Endothelial cell of umbilical vein (primary cell): ENCODE results near the gene STEAP4. TPM values are rescaled to one million over a fixed set of nuclear protein-coding genes. Genes with fewer than 3 reads are reported as not detected.

Experiments
- BruUV-seq: library from RNA; stranded (reverse); fragments of 400-500 nt; replicated peaks from 2 replicates; lab custom pipeline; 2021; lab: Mats Ljungman, UMichigan
- CTCF ChIA-PET: fragments of 300-600, 350-600 bp; sonication (Branson Sonifier 250); formaldehyde crosslinking; loops from one replicate; lab custom pipeline; 2021; ENCODE audit warnings: antibody characterized with exemption, inconsistent platforms; lab: Charles Lee
- POLR2A ChIA-PET: fragments of 300-600, 350-600 bp; sonication (Branson Sonifier 250); formaldehyde crosslinking; loops from one replicate; lab custom pipeline; 2021; ENCODE audit warnings: antibody characterized with exemption, inconsistent platforms; lab: Charles Lee
- DNase-seq: peaks from one replicate; pipeline ENCODE4 v3.0.0-alpha.2; 2011; ENCODE audit warnings: low read depth, low spot score
- FAIRE-seq: peaks from 2 replicates; lab custom pipeline; 2011; peaks lifted over from hg19 to GRCh38; lab: Jason Lieb, UNC
- H2AFZ ChIP-seq: 2 replicates; pipeline ENCODE4 v1.6.0; 2012; ENCODE audit warnings: low read depth, low read length, control low read depth, inconsistent platforms
- H3K27ac ChIP-seq: 2 replicates; pipeline ENCODE4 v1.5.1; 2011; ENCODE audit warnings: low read depth, mild to moderate bottlenecking, control low read depth, low read length, moderate library complexity; ENCODE audit not compliant: insufficient read depth
- H3K27me3 ChIP-seq, 2 experiments: 2 replicates each; pipeline versions ENCODE4 v1.6.0 to v1.6.1; 2011; ENCODE audit warnings: low read length in 2 of 2, mixed read lengths in 1 of 2; ENCODE audit not compliant: control insufficient read depth in 2 of 2, insufficient read depth in 2 of 2
- H3K36me3 ChIP-seq, 2 experiments: 2 replicates in 1 of 2; 3 replicates in 1 of 2; pipeline ENCODE4 v1.5.1; 2011; ENCODE audit warnings: low read length in 2 of 2, mild to moderate bottlenecking in 1 of 2, moderate library complexity in 1 of 2; ENCODE audit not compliant: control insufficient read depth in 2 of 2, insufficient read depth in 2 of 2; ENCODE audit errors: extremely low read depth in 1 of 2
- H3K4me1 ChIP-seq: 3 replicates; pipeline ENCODE4 v1.5.1; 2011; ENCODE audit warnings: mild to moderate bottlenecking, low read length; ENCODE audit not compliant: control insufficient read depth, insufficient read depth; ENCODE audit errors: extremely low read depth
- H3K4me2 ChIP-seq: 2 replicates; pipeline ENCODE4 v1.6.1; 2011; ENCODE audit warnings: low read length, control low read depth, mixed read lengths; ENCODE audit not compliant: insufficient read depth
- H3K4me3 ChIP-seq, 3 experiments: fragments of 200-600 bp in 1 of 3; sonication (generic), shearing (Covaris generic) in 1 of 3; replicated peaks in 1 of 3; 2 replicates each; pipeline ENCODE4 v1.5.1; 2011 to 2016; ENCODE audit warnings: control low read depth in 3 of 3, low read length in 3 of 3, mild to moderate bottlenecking in 2 of 3, inconsistent platforms in 1 of 3, low read depth in 1 of 3, moderate library complexity in 1 of 3; ENCODE audit not compliant: insufficient read depth in 1 of 3
- H3K79me2 ChIP-seq: 2 replicates; pipeline ENCODE4 v1.6.0; 2012; ENCODE audit warnings: low read length, inconsistent platforms; ENCODE audit not compliant: control insufficient read depth, insufficient read depth
- H3K9ac ChIP-seq: replicated peaks from 2 replicates; pipeline ENCODE3; 2011; ENCODE audit warnings: low read length, control low read depth; ENCODE audit not compliant: insufficient read depth; ENCODE audit errors: extremely low read depth
- H3K9me1 ChIP-seq: replicated peaks from 3 replicates; pipeline ENCODE4 v1.6.0; 2011; ENCODE audit warnings: mild to moderate bottlenecking, low read length; ENCODE audit not compliant: control insufficient read depth, insufficient read depth; ENCODE audit errors: extremely low read depth
- H3K9me3 ChIP-seq: replicated peaks from 2 replicates; pipeline ENCODE4 v1.5.1; 2012; ENCODE audit warnings: low read length, inconsistent platforms; ENCODE audit not compliant: control insufficient read depth, insufficient read depth
- H4K20me1 ChIP-seq: replicated peaks from 2 replicates; pipeline ENCODE3; 2011; ENCODE audit warnings: mild to moderate bottlenecking, low read length; ENCODE audit not compliant: control insufficient read depth, insufficient read depth; ENCODE audit errors: extremely low read depth
- EZH2 ChIP-seq: IDR thresholded peaks from 2 replicates; pipeline ENCODE4 v1.6.1; 2012; ENCODE audit warnings: borderline replicate concordance, low read depth, mild to moderate bottlenecking, moderate library complexity, low read length, inconsistent platforms; ENCODE audit not compliant: severe bottlenecking
- FOS ChIP-seq: IDR thresholded peaks from 2 replicates; pipeline ENCODE4 v1.6.1; 2011; ENCODE audit warnings: mild to moderate bottlenecking, low read length, moderate library complexity, borderline replicate concordance; ENCODE audit not compliant: insufficient read depth
- GATA2 ChIP-seq: IDR thresholded peaks from 2 replicates; pipeline ENCODE4 v1.7.0; 2011; ENCODE audit warnings: low read depth, mild to moderate bottlenecking, moderate library complexity, mixed read lengths, low read length; ENCODE audit not compliant: insufficient read length, insufficient read depth
- JUN ChIP-seq: IDR thresholded peaks from 2 replicates; pipeline ENCODE4 v1.6.1; 2011; ENCODE audit warnings: borderline replicate concordance, low read depth; ENCODE audit not compliant: insufficient read length, insufficient read depth
- MYC ChIP-seq: IDR thresholded peaks from one replicate; pipeline ENCODE4 v1.6.1; 2011; ENCODE audit warnings: mild to moderate bottlenecking, low read depth, low read length
- POLR2A ChIP-seq: IDR thresholded peaks from 2 replicates; pipeline ENCODE4 v1.6.1; 2012; ENCODE audit warnings: low read depth, mild to moderate bottlenecking, control low read depth, low read length
- POLR2AphosphoS5 ChIP-seq: IDR thresholded peaks from 2 replicates; pipeline ENCODE4 v1.6.1; 2012; ENCODE audit warnings: low read depth, mild to moderate bottlenecking, control low read depth, low read length, moderate library complexity; ENCODE audit not compliant: insufficient read depth
- dilution Hi-C: fragments of 300-500 bp; cut with MboI; formaldehyde crosslinking; loops from one replicate; pipeline ENCODE4 v1.15.0; 2019; ENCODE audit warnings: low sequenced_read_pairs; ENCODE audit not compliant: extremely low pct_ligation_motif_present
- intact Hi-C: fragments of 100-400 bp; cut with micrococcal nuclease; formaldehyde crosslinking; loops from one replicate; pipeline ENCODE4 v1.10.0; 2022
- polyA plus RNA-seq, 4 experiments: library from polyadenylated mRNA; depleted of rRNA in 3 of 4; stranded (reverse) in 3 of 4; unstranded in 1 of 4; fragments of >200 nt; gene quantifications; 2 replicates each; pipeline versions ENCODE4 v1.2.1 to v1.2.3, GENCODE V29; 2011 to 2012; ENCODE audit warnings: missing spikeins in 1 of 4
- total RNA-seq: library from RNA; stranded (reverse); gene quantifications from 2 replicates; pipeline ENCODE4 v1.2.3, GENCODE V29; 2021
- TF ChIP-seq, protein P1 (sequence below), 2 donors: IDR thresholded peaks; 1 replicate in 1 of 2; 2 replicates in 1 of 2; pipeline ENCODE4 v1.5.1; 2011; ENCODE audit warnings: low read length in 2 of 2, mild to moderate bottlenecking in 2 of 2, moderate library complexity in 2 of 2, control low read depth in 1 of 2, inconsistent platforms in 1 of 2, low read depth in 1 of 2; ENCODE audit not compliant: insufficient read depth in 1 of 2; ENCODE audit errors: extremely low read depth in 1 of 2
- TF ChIP-seq, protein P2 (sequence below): IDR thresholded peaks from 2 replicates; pipeline ENCODE4 v1.6.1; 2011; ENCODE audit not compliant: insufficient read depth, insufficient read length

Gene STEAP4
- total and polyA plus RNA-seq, 2 donors (not counting 3 experiments of a cell fraction or from before 2014, with no cell fraction given) = not detected

DNA sequence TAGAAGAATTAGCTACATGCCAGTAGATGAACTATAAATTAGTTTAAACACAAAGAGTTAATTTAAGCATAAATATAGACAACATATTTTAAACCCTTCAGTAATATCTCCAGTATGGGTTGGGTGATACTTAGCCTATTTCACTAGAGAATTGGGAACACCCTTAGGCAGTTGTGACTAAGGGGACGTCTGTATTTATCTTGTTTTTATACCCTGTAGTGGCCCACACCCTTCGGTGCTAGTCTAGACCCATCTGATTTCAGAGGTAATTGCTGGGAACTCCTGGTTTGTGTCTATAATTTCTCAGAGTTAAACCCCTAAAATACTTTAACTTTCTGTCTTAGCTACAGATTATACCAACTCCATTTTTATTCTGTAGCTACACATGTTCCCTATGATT is 11.5 kb upstream of the STEAP4 start:
- ChIA-PET POLR2A (no interaction called here), CTCF (no interaction called here)
- H3K4me2 ChIP-seq = no peak overlapping the region
- no peak for DNase-seq
- H3K27me3 ChIP-seq = peaks cover 0 to 13% of the 10 kb centered on the region in 2 experiments
- no peaks in the 10 kb centered on the region for H3K79me2 ChIP-seq
- FAIRE-seq = no peak
- intact Hi-C loops (no loop called here), dilution Hi-C loops (no loop called here)
- no peak overlapping the region for H3K4me3 ChIP-seq
- peaks cover 5% of the 10 kb centered on the region for H3K4me1 ChIP-seq
- H3K9ac ChIP-seq = no peak overlapping the region
- no TSS peak for BruUV-seq
- no peaks in the 10 kb centered on the region for H3K9me3 ChIP-seq
- H3K9me1 ChIP-seq = no peaks in the 10 kb centered on the region
- H3K36me3 ChIP-seq = no peaks in the 10 kb centered on the region
- H2AFZ ChIP-seq = no peak overlapping the region
- no peak overlapping the region for H3K27ac ChIP-seq
- TF ChIP-seq POLR2A (no peak), JUN (no peak), MYC (no peak), POLR2AphosphoS5 (no peak), EZH2 (no peak), FOS (no peak), GATA2 (no peak)
- TF ChIP-seq, protein P1, sequence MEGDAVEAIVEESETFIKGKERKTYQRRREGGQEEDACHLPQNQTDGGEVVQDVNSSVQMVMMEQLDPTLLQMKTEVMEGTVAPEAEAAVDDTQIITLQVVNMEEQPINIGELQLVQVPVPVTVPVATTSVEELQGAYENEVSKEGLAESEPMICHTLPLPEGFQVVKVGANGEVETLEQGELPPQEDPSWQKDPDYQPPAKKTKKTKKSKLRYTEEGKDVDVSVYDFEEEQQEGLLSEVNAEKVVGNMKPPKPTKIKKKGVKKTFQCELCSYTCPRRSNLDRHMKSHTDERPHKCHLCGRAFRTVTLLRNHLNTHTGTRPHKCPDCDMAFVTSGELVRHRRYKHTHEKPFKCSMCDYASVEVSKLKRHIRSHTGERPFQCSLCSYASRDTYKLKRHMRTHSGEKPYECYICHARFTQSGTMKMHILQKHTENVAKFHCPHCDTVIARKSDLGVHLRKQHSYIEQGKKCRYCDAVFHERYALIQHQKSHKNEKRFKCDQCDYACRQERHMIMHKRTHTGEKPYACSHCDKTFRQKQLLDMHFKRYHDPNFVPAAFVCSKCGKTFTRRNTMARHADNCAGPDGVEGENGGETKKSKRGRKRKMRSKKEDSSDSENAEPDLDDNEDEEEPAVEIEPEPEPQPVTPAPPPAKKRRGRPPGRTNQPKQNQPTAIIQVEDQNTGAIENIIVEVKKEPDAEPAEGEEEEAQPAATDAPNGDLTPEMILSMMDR (IDR thresholded peaks at IDR 0.05; ENCODE audit: extremely low read depth in 1 of 2, insufficient read depth in 1 of 2, low read depth in 1 of 2, low read length in 2 of 2) = no peak
- TF ChIP-seq, protein P2, sequence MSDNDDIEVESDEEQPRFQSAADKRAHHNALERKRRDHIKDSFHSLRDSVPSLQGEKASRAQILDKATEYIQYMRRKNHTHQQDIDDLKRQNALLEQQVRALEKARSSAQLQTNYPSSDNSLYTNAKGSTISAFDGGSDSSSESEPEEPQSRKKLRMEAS = no peak
- H4K20me1 ChIP-seq = no peaks in the 10 kb centered on the region
